Measurements from ENCODE around the gene PAPPA.

GRCh38 chr9:116163293-116164055 lies 9.9 kb downstream of the PAPPA start:
- TF ChIP-seq CTCF (tag by site-specific recombination; IDR thresholded peaks at IDR 0.05) (no peak), TCF7L2 (IDR thresholded peaks at IDR 0.05; ENCODE audit: borderline replicate concordance, low read depth, low read length) (no peak), ZNF837 (tag by site-specific recombination; IDR thresholded peaks at IDR 0.05) (no peak), REST (tag by site-specific recombination; IDR thresholded peaks at IDR 0.05) (no peak), PBX3 (CRISPR knock-in tag; IDR thresholded peaks at IDR 0.05) (no peak), ZNF239 (tag by site-specific recombination; IDR thresholded peaks at IDR 0.05) (no peak), TSHZ1 (tag by site-specific recombination; IDR thresholded peaks at IDR 0.05; ENCODE audit: borderline replicate concordance) (no peak), KLF10 (tag by site-specific recombination; IDR thresholded peaks at IDR 0.05) (no peak), ZNF324 (tag by site-specific recombination; IDR thresholded peaks at IDR 0.05) (no peak), SP2 (tag by site-specific recombination; IDR thresholded peaks at IDR 0.05) (no peak)

Measured in HEK293 (cell line).